PC-3 (cell line): ENCODE measurements around the gene PDZD7. TPM values are rescaled to one million over a fixed set of nuclear protein-coding genes. Genes with fewer than 3 reads are reported as not detected.

Source experiments
- ATAC-seq: fragments of 200-7000 bp; cut with Tn5 transposase; 2 replicates; pipeline ENCODE4 v1.9.1; 2020; ENCODE audit warnings: mild to moderate bottlenecking, moderate library complexity
- BruUV-seq: library from RNA; stranded (reverse); fragments of 400-500 nt; replicated peaks from 2 replicates; lab custom pipeline; 2021; lab: Mats Ljungman, UMichigan
- CTCF ChIA-PET: fragments of 300-600 bp; sonication (Branson Sonifier 250); formaldehyde crosslinking; loops from one replicate; lab custom pipeline; 2022; ENCODE audit warnings: antibody characterized with exemption; lab: Charles Lee
- POLR2A ChIA-PET: fragments of 300-600 bp; sonication (Branson Sonifier 250); formaldehyde crosslinking; loops from one replicate; lab custom pipeline; 2022; ENCODE audit warnings: antibody characterized with exemption; ENCODE audit not compliant: unreplicated experiment; lab: Charles Lee
- DNase-seq: peaks from one replicate; pipeline ENCODE4 v3.0.0-alpha.2; 2015
- H2AFZ ChIP-seq: fragments of 300-600 bp; sonication (generic); 2 replicates; pipeline ENCODE4 v1.6.0; 2016; ENCODE audit warnings: antibody characterized with exemption, low read length
- H3F3A ChIP-seq: fragments of 300-600 bp; sonication (generic); one replicate; pipeline ENCODE4 v1.6.0; 2017; ENCODE audit warnings: antibody characterized with exemption, low read length, control low read depth, mild to moderate bottlenecking; ENCODE audit not compliant: unreplicated experiment
- H3K27ac ChIP-seq: fragments of 300-600 bp; sonication (generic); 2 replicates; pipeline ENCODE4 v1.5.1; 2016; ENCODE audit warnings: mild to moderate bottlenecking, low read length
- H3K27me3 ChIP-seq: fragments of 300-600 bp; sonication (generic); 2 replicates; pipeline ENCODE4 v1.6.1; 2016; ENCODE audit warnings: low read length, mixed read lengths
- H3K36me3 ChIP-seq: fragments of 300-600 bp; sonication (generic); 2 replicates; pipeline ENCODE4 v1.6.1; 2016; ENCODE audit warnings: low read depth, mixed run types, low read length, mixed read lengths
- H3K4me1 ChIP-seq: fragments of 300-600 bp; sonication (generic); 2 replicates; pipeline ENCODE4 v1.5.1; 2016; ENCODE audit warnings: low read length; ENCODE audit not compliant: insufficient read depth
- H3K4me2 ChIP-seq: fragments of 300-600 bp; sonication (generic); 2 replicates; pipeline ENCODE4 v1.6.0; 2016; ENCODE audit warnings: low read length
- H3K4me3 ChIP-seq: fragments of 300-600 bp; sonication (generic); 2 replicates; pipeline ENCODE4 v1.5.1; 2016; ENCODE audit warnings: mild to moderate bottlenecking, low read length, mixed read lengths
- H3K79me2 ChIP-seq: fragments of 300-600 bp; sonication (generic); 2 replicates; pipeline ENCODE4 v1.6.1; 2017; ENCODE audit warnings: low read length, mixed read lengths
- H3K9ac ChIP-seq: fragments of 300-600 bp; sonication (generic); 2 replicates; pipeline ENCODE4 v1.6.0; 2016; ENCODE audit warnings: mild to moderate bottlenecking, low read length
- H3K9me2 ChIP-seq: fragments of 300-600 bp; sonication (generic); replicated peaks from 2 replicates; pipeline ENCODE4 v1.6.1; 2016; ENCODE audit warnings: mixed run types, low read length, mixed read lengths
- H3K9me3 ChIP-seq: fragments of 300-600 bp; sonication (generic); 2 replicates; pipeline ENCODE4 v1.6.1; 2016; ENCODE audit warnings: low read length, mixed read lengths
- H4K20me1 ChIP-seq: fragments of 300-600 bp; sonication (generic); 2 replicates; pipeline ENCODE4 v1.6.1; 2016; ENCODE audit warnings: low read length, mixed read lengths
- CTCF ChIP-seq: fragments of 300-600 bp; sonication (generic); conservative IDR thresholded peaks from 2 replicates; pipeline ENCODE4 v1.5.1; 2017; ENCODE audit warnings: antibody characterized with exemption, low read depth, mild to moderate bottlenecking, low read length
- EZH2 ChIP-seq: fragments of 300-600 bp; sonication (generic); IDR thresholded peaks from one replicate; pipeline ENCODE4 v1.6.1; 2017; ENCODE audit warnings: antibody characterized with exemption, mild to moderate bottlenecking, low read length; ENCODE audit not compliant: unreplicated experiment
- EZH2phosphoT487 ChIP-seq: fragments of 300-600 bp; sonication (generic); IDR thresholded peaks from 2 replicates; pipeline ENCODE4 v1.6.1; 2018; ENCODE audit warnings: mild to moderate bottlenecking, antibody characterized with exemption, low read length, borderline replicate concordance
- intact Hi-C: fragments of 100-400 bp; cut with micrococcal nuclease; formaldehyde crosslinking; loops from 2 replicates; pipeline ENCODE4 v1.9.0; 2023
- total RNA-seq: library from RNA; depleted of rRNA; stranded (reverse); fragments of >200 nt; gene quantifications from 2 replicates; pipeline ENCODE4 v1.2.3, GENCODE V29; 2014

Gene PDZD7
- total RNA-seq, 1 experiment from 2014 or later = 2.8 TPM

- Histone ChIP-seq H3F3A (no peaks in the 10 kb centered on the region), H3K4me2 (peak overlapping the region; percentile 85), H3K9me2 (no peaks in the 10 kb centered on the region), H3K4me1 (peaks cover 16% of the 10 kb centered on the region), H3K36me3 (peaks cover 4% of the 10 kb centered on the region; the same call in 1 of the 2 replicates), H4K20me1 (no peaks in the 10 kb centered on the region), H2AFZ (peak overlapping the region; percentile 80; the same call in 1 of the 2 replicates), H3K79me2 (no peaks in the 10 kb centered on the region), H3K9ac (peak overlapping the region; percentile 75), H3K9me3 (no peaks in the 10 kb centered on the region), H3K27ac (peak overlapping the region; percentile 62), H3K4me3 (peak overlapping the region; percentile 62; the same call in 1 of the 2 replicates), H3K27me3 (no peaks in the 10 kb centered on the region)
- DNase-seq (no peak), ATAC-seq (no peak)
- ChIA-PET CTCF (interaction anchor here (0.5 to 1.8 kb wide), 6 partner anchors 8 to 72 kb away, joined by 4 to 7 read pairs (median 6); partner anchors contain the start of gene KAZALD1), POLR2A (interaction anchor here (0.6 to 0.7 kb wide), 3 partner anchors 10 to 24 kb away, joined by 3 to 8 read pairs (median 6); no protein-coding TSS in a partner anchor)
- TF ChIP-seq EZH2 (no peak), EZH2phosphoT487 (no peak), CTCF (no peak)
- intact Hi-C loops = loop anchor here (5.0 kb wide), 1 partner anchor 100 kb away; no protein-coding TSS in a partner anchor
- BruUV-seq = no TSS peak
These were observed 11.2 kb upstream of the PDZD7 start for GRCh38 chr10:101042118-101042517.

- Histone ChIP-seq H3K4me1 (peaks cover 16% of the 10 kb centered on the region), H3F3A (no peaks in the 10 kb centered on the region), H3K9me2 (no peaks in the 10 kb centered on the region), H2AFZ (no peak overlapping the region), H3K4me3 (no peak overlapping the region), H3K79me2 (no peaks in the 10 kb centered on the region), H3K27ac (no peak overlapping the region), H3K9ac (no peak overlapping the region), H3K4me2 (no peak overlapping the region), H3K36me3 (peaks cover 8% of the 10 kb centered on the region; the same call in 1 of the 2 replicates), H3K9me3 (no peaks in the 10 kb centered on the region), H3K27me3 (no peaks in the 10 kb centered on the region), H4K20me1 (no peaks in the 10 kb centered on the region)
- intact Hi-C loops = loop anchor here (1.0 to 5.0 kb wide), 2 partner anchors 25 to 101 kb away; no protein-coding TSS in a partner anchor
- TF ChIP-seq CTCF (peak; percentile 76), EZH2 (no peak), EZH2phosphoT487 (no peak)
- ChIA-PET POLR2A (interaction anchor here (0.7 kb wide), 1 partner anchor 11 kb away, joined by 35 read pairs; no protein-coding TSS in a partner anchor), CTCF (interaction anchor here (0.7 to 1.8 kb wide), 3 partner anchors 9 to 40 kb away, joined by 5 to 16 read pairs (median 6); no protein-coding TSS in a partner anchor)
- ATAC-seq (peak; percentile 55), DNase-seq (peak; percentile 74)
- no TSS peak for BruUV-seq
These were observed 10.4 kb upstream of the PDZD7 start for GRCh38 chr10:101041252-101041761.

DNA sequence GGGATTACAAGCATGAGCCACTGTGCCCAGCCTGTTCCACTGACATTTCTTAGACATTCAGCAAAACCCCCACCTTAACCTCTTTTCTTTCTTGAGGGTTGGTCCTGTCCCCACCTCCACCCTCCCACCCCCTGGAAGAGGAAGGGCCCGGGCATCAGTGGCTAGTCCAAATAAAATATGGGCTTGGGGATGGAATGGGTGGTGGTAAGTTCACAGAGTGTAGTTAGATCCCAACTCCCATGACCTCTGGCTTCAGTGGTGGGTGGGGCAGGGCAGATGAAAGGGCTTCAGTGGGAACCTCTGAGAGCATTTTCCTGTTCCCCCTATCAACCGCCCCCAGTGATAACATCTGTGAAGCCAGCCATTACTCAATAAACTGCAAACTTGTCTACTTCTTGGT lies 9.9 kb upstream of the PDZD7 start:
- no peak overlapping the region for H3K4me3 ChIP-seq
- H4K20me1 ChIP-seq = no peaks in the 10 kb centered on the region
- ATAC-seq (no peak), DNase-seq (no peak)
- TF ChIP-seq EZH2 (no peak), EZH2phosphoT487 (no peak), CTCF (no peak)
- H2AFZ ChIP-seq = no peak overlapping the region
- H3K9me3 ChIP-seq = no peaks in the 10 kb centered on the region
- no peak overlapping the region for H3K9ac ChIP-seq
- H3K27ac ChIP-seq = no peak overlapping the region
- peaks cover 9% of the 10 kb centered on the region; the same call in 1 of the 2 replicates for H3K36me3 ChIP-seq
- H3F3A ChIP-seq = no peaks in the 10 kb centered on the region
- intact Hi-C loops = loop anchor here (1.0 to 5.0 kb wide), 2 partner anchors 25 to 101 kb away; no protein-coding TSS in a partner anchor
- no TSS peak for BruUV-seq
- no peaks in the 10 kb centered on the region for H3K79me2 ChIP-seq
- no peaks in the 10 kb centered on the region for H3K27me3 ChIP-seq
- POLR2A ChIA-PET = interaction anchor here (0.7 kb wide), 1 partner anchor 12 kb away, joined by 35 read pairs; no protein-coding TSS in a partner anchor
- CTCF ChIA-PET = interaction anchor here (0.7 to 1.8 kb wide), 2 partner anchors 9 to 40 kb away, joined by 6 to 16 read pairs; no protein-coding TSS in a partner anchor
- no peak overlapping the region for H3K4me2 ChIP-seq
- H3K4me1 ChIP-seq = peaks cover 16% of the 10 kb centered on the region
- H3K9me2 ChIP-seq = no peaks in the 10 kb centered on the region
